Left ventricle myocardium inferior (tissue), 1 donor: ENCODE data around the gene SPECC1. TPM values are rescaled to one million over a fixed set of nuclear protein-coding genes. Genes with fewer than 3 reads are reported as not detected.
"Not testable (repeated sequence)": the region's sequence is repeated elsewhere in the genome, so short reads cannot be mapped to it uniquely, and the experiment has no call there.

Experiments
- DNase-seq: peaks from one replicate; pipeline ENCODE4 v3.0.0-alpha.2; 2020
- H3K27ac ChIP-seq: fragments of 200-600 bp; replicated peaks from 2 replicates; pipeline ENCODE4 v1.8.0; 2021
- H3K27me3 ChIP-seq: fragments of 200-600 bp; 2 replicates; pipeline ENCODE4 v1.8.0; 2021; ENCODE audit warnings: low read depth
- H3K36me3 ChIP-seq: fragments of 200-600 bp; 2 replicates; pipeline ENCODE4 v1.8.0; 2021
- H3K4me1 ChIP-seq: fragments of 200-600 bp; 2 replicates; pipeline ENCODE4 v1.8.0; 2021
- H3K4me3 ChIP-seq: fragments of 200-600 bp; 2 replicates; pipeline ENCODE4 v1.8.0; 2021; ENCODE audit warnings: mild to moderate bottlenecking, moderate library complexity
- H3K9me3 ChIP-seq: fragments of 200-600 bp; replicated peaks from 2 replicates; pipeline ENCODE4 v1.8.0; 2021
- CTCF ChIP-seq: fragments of 200-600 bp; IDR thresholded peaks from 2 replicates; pipeline ENCODE4 v1.8.0; 2021; ENCODE audit warnings: antibody characterized with exemption, mild to moderate bottlenecking, borderline replicate concordance
- intact Hi-C: fragments of 100-400 bp; cut with micrococcal nuclease; formaldehyde crosslinking; loops from one replicate; pipeline ENCODE4 v1.11.0; 2022
- total RNA-seq: library from RNA; stranded (reverse); fragmentation: NEBNext Ultra II Directional; extraction: Animal tissue kit (Norgen Biotek cat#: 25700); gene quantifications from one replicate; pipeline ENCODE4 v1.2.1, GENCODE V29; 2021
- donor health status: DM: no; HTN: yes; CAD: no; lungs with severe emphysema.

The SPECC1 gene
- total RNA-seq, 1 donor from 2014 or later: 10.6 TPM

- intact Hi-C loops: no loop called here
- H3K36me3 ChIP-seq: peaks cover 12% of the 10 kb centered on the region
- H3K4me3 ChIP-seq: no peak overlapping the region
- peaks cover 11% of the 10 kb centered on the region for H3K9me3 ChIP-seq
- H3K4me1 ChIP-seq: no peaks in the 10 kb centered on the region
- H3K27ac ChIP-seq: no peak overlapping the region
- TF ChIP-seq CTCF: no peak
- no peak for DNase-seq
- no peaks in the 10 kb centered on the region for H3K27me3 ChIP-seq
Measured at GRCh38 chr17:20022701-20023100, 13.5 kb downstream of the SPECC1 start.

DNA sequence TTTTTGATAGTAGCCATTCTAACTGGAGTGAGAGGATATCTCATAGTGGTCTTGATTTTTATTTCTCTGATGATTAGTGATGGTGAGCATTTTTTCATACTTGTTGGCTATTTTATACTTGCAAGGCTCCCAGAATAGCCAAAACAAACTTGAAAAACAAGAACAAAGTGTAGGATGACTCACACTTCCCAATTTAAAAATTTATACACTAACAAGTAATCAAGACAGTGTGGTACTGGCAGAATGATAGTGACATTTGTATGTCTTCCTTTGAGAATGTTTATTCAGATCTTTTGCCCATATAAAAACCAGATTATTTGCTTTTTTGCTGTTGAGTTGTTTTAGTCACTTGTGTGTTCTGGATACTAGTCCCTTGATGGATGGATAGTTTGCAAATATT, 17.8 kb downstream of the SPECC1 start:
- H3K4me1 ChIP-seq: no peaks in the 10 kb centered on the region
- no peak for TF ChIP-seq CTCF
- H3K27me3 ChIP-seq: no peaks in the 10 kb centered on the region
- H3K9me3 ChIP-seq: peaks cover 31% of the 10 kb centered on the region
- intact Hi-C loops: no loop called here
- H3K4me3 ChIP-seq: no peak overlapping the region
- no peak overlapping the region for H3K27ac ChIP-seq
- no peaks in the 10 kb centered on the region for H3K36me3 ChIP-seq
- DNase-seq: no peak

GRCh38 chr17:20028443-20028842, 19.3 kb downstream of the SPECC1 start:
- peaks cover 31% of the 10 kb centered on the region for H3K9me3 ChIP-seq
- H3K4me3 ChIP-seq: no peak overlapping the region
- no peaks in the 10 kb centered on the region for H3K36me3 ChIP-seq
- H3K4me1 ChIP-seq: no peaks in the 10 kb centered on the region
- no peak overlapping the region for H3K27ac ChIP-seq
- TF ChIP-seq CTCF: no peak
- no peaks in the 10 kb centered on the region for H3K27me3 ChIP-seq
- intact Hi-C loops: no loop called here
- no peak for DNase-seq

GRCh38 chr17:20032636-20033035, 23.5 kb downstream of the SPECC1 start:
- intact Hi-C loops: no loop called here
- H3K4me1 ChIP-seq: no peaks in the 10 kb centered on the region
- TF ChIP-seq CTCF: no peak
- no peaks in the 10 kb centered on the region for H3K36me3 ChIP-seq
- no peak overlapping the region for H3K4me3 ChIP-seq
- no peak overlapping the region for H3K27ac ChIP-seq
- H3K27me3 ChIP-seq: no peaks in the 10 kb centered on the region
- peaks cover 21% of the 10 kb centered on the region for H3K9me3 ChIP-seq
- DNase-seq: no peak

GRCh38 chr17:20033415-20033814, 24.3 kb downstream of the SPECC1 start:
- H3K27me3 ChIP-seq: no peaks in the 10 kb centered on the region
- TF ChIP-seq CTCF: no peak
- H3K4me3 ChIP-seq: no peak overlapping the region
- no peaks in the 10 kb centered on the region for H3K36me3 ChIP-seq
- no peak overlapping the region for H3K27ac ChIP-seq
- H3K4me1 ChIP-seq: no peaks in the 10 kb centered on the region
- peaks cover 14% of the 10 kb centered on the region for H3K9me3 ChIP-seq
- intact Hi-C loops: no loop called here
- no peak for DNase-seq

GRCh38 chr17:20035501-20035900, 26.3 kb downstream of the SPECC1 start:
- DNase-seq: no peak
- no peak overlapping the region for H3K27ac ChIP-seq
- intact Hi-C loops: no loop called here
- H3K27me3 ChIP-seq: no peaks in the 10 kb centered on the region
- H3K4me3 ChIP-seq: no peak overlapping the region
- no peaks in the 10 kb centered on the region for H3K36me3 ChIP-seq
- no peaks in the 10 kb centered on the region for H3K4me1 ChIP-seq
- TF ChIP-seq CTCF: no peak
- H3K9me3 ChIP-seq: no peaks in the 10 kb centered on the region

DNA sequence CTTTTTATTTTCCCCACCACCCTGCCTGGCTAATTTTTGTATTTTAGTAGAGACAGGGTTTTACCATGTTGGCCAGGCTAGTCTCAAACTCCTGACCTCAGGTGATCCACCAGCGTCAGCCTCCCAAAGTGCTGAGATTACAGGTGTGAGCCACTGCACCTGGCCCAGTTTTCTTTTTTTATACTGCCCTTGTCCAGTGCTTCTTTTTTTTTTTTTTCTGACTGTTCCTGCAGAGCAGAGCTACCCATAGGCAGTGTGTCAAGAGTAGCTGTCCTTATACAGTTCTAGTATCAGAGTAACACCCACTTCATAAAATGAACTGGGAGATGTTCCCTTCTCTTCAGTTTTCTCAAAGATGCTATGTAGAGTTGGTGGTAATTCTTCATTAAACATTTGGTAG, 28.1 kb downstream of the SPECC1 start:
- H3K36me3 ChIP-seq, DNase-seq, intact Hi-C loops, H3K27me3 ChIP-seq, H3K9me3 ChIP-seq, H3K27ac ChIP-seq, H3K4me1 ChIP-seq, H3K4me3 ChIP-seq: not testable (repeated sequence)
